Lower leg skin (tissue), 4 donors: Measurements from ENCODE around the gene ITPKC. TPM values are rescaled to one million over a fixed set of nuclear protein-coding genes. Genes with fewer than 3 reads are reported as not detected.

Source experiments
- DNase-seq, 2 donors: peaks; one replicate each; pipeline ENCODE4 v3.0.0-alpha.2; 2019; ENCODE audit warnings: low spot score in 2 of 2
- H3K4me3 ChIP-seq: fragments of 200-600 bp; sonication (generic); 2 replicates; pipeline ENCODE4 v1.5.1; 2017; ENCODE audit warnings: mild to moderate bottlenecking, low read depth; ENCODE audit not compliant: poor library complexity, severe bottlenecking
- POLR2A ChIP-seq, 2 donors: fragments of 450-650 bp; IDR thresholded peaks; one replicate each; pipeline ENCODE4 v1.6.1; 2016 to 2017; ENCODE audit warnings: antibody characterized with exemption in 2 of 2, mild to moderate bottlenecking in 1 of 2, moderate library complexity in 1 of 2
- WGBS, 2 donors: methylation state at CpG; one replicate each; pipeline ENCODE4 v1.1.5; 2018; 5-methylcytosine and 5-hydroxymethylcytosine counted together
- intact Hi-C: fragments of 100-400 bp; cut with DNase I; formaldehyde crosslinking; loops from one replicate; pipeline ENCODE4 v1.15.0; 2023; ENCODE audit warnings: low total_unique reads
- total RNA-seq, 4 donors: library from RNA; depleted of rRNA; stranded (reverse); fragments of >200 nt; gene quantifications; one replicate each; pipeline ENCODE4 v1.1.0, GENCODE V29; 2016
- TF ChIP-seq, protein P1 (sequence below), 3 donors: fragments of 450-650 bp; IDR thresholded peaks; one replicate each; pipeline ENCODE4 v1.5.1; 2016; ENCODE audit warnings: antibody characterized with exemption in 3 of 3, mild to moderate bottlenecking in 3 of 3, moderate library complexity in 2 of 3

The ITPKC gene
- total RNA-seq: 100 to 1,000 TPM in 1 of 4 donors, 10 to 100 TPM in 3; 83.1 to 104 (median 93.6) TPM

DNA sequence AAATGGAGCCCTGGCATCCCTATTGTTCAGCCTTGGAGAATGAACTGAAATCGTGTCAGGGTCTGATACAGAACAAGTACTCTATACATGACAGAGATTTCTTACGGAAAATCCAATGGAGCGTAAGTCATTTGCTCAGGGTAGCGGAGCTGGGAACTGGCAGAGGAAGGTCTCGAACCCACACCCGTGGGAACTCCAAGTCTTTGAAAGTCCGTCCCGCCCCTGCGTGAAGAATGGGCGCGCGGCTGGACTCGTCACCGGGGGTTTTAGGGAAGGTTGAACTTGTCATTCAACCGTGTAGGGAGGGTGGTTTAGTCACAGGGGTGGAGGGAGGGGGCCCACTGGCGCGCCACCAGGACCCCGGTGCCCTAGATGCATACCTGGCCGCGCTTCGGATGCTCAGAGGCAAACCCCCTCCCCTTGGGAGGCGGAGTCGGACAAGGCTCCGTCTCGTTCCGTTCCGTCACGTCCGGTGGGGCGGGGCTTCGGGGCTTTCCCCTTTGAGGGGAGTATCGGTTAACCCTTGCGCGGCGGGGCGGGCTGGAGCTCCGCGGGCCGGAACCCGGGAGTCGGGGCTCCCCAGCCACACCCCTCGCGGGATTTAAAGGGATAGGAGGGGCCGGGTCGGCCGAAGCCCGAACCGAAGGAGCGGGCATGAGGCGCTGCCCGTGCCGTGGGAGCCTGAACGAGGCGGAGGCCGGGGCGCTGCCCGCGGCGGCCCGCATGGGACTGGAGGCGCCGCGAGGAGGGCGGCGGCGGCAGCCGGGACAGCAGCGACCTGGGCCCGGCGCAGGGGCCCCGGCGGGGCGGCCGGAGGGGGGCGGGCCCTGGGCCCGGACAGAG lies at the start of gene ITPKC, which contains the start of gene COQ8B:
TSS of gene ITPKC (plus strand) at position 631 of the 843 bp plus-strand sequence. CDS start at position 655, 24 bp downstream.
TSS of gene COQ8B (minus strand) at position 405 of the 843 bp plus-strand sequence. CDS start 2,254 bp downstream, outside the sequence.
- peak within 1 kb of the TSS; percentile 79 for H3K4me3 ChIP-seq
- intact Hi-C loops: no loop called here
- TF ChIP-seq POLR2A (IDR thresholded peaks at IDR 0.05): peak in 1 of 2 donors; percentile 17
- TF ChIP-seq, protein P1, sequence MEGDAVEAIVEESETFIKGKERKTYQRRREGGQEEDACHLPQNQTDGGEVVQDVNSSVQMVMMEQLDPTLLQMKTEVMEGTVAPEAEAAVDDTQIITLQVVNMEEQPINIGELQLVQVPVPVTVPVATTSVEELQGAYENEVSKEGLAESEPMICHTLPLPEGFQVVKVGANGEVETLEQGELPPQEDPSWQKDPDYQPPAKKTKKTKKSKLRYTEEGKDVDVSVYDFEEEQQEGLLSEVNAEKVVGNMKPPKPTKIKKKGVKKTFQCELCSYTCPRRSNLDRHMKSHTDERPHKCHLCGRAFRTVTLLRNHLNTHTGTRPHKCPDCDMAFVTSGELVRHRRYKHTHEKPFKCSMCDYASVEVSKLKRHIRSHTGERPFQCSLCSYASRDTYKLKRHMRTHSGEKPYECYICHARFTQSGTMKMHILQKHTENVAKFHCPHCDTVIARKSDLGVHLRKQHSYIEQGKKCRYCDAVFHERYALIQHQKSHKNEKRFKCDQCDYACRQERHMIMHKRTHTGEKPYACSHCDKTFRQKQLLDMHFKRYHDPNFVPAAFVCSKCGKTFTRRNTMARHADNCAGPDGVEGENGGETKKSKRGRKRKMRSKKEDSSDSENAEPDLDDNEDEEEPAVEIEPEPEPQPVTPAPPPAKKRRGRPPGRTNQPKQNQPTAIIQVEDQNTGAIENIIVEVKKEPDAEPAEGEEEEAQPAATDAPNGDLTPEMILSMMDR (IDR thresholded peaks at IDR 0.05): no peak
- peak; percentile 99 to 100 for DNase-seq
- 0 to 1% methylated on average over 53 to 57 of the region's 76 CpGs for WGBS, 2 donors

DNA sequence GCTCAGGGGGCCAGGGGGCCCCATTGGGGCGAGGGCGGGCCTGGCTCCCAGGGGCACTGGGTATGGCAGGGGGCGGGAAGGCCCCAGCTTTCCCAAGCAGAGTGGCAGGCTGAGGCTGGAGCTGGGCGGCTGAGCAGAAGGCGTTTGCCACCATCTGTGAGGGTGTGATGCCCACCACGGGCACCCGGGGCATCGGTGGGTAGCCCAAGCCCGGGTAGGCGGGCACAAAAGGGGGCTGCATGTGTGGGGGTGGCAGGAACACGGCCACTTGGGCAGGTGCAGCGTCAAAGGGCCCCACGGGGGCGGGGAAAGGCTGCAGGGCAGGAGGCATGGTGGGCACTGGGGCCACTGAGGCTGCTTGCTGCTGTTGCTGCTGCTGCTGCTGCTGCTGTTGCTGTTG lies 49.3 kb upstream of the ITPKC start:
- 90 to 93% methylated on average over 13 to 14 of the region's 14 CpGs for WGBS, 2 donors

DNA sequence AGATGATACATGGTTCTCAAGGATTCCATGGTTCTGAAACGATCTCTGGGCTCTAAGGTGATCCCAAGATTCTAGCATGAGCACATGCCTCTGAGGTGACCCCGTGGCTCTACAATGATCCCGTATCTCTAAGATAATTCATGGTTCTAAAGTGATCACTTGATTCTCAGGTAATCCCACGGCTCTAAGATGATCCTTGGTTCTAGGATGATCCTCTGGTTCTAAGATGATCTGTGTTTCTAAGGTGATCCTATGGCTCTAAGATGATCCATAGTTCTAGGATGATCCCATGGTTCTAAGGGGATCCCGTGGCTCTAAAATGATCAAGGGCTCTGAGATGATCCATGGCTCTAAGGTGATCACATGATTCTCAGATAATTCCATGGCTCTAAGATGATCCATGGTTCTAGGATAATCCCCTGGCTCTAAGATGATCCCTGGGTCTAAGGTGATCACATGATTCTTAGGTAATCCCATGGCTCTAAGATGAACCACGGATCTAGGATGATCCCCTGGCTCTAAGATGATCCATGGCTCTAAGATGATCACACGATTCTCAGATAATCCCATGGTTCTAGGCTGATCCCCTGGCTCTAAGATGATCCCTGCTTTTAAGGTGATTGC lies 47.8 kb upstream of the ITPKC start:
- 91 to 98% methylated on average over 7 of the region's 7 CpGs for WGBS, 2 donors
- intact Hi-C loops: loop anchor here (10.0 kb wide), 1 partner anchor 306 kb away; no protein-coding TSS in a partner anchor
- DNase-seq: no peak
- H3K4me3 ChIP-seq: no peak overlapping the region
- TF ChIP-seq, protein P1 (IDR thresholded peaks at IDR 0.05): no peak
- TF ChIP-seq POLR2A (IDR thresholded peaks at IDR 0.05): no peak

More for the DNA sequence above, 49.3 kb upstream of the ITPKC start:
- intact Hi-C loops: loop anchor here (10.0 kb wide), 1 partner anchor 307 kb away; no protein-coding TSS in a partner anchor
- TF ChIP-seq POLR2A (IDR thresholded peaks at IDR 0.05): no peak
- TF ChIP-seq, protein P1 (IDR thresholded peaks at IDR 0.05): no peak
- DNase-seq: no peak
- H3K4me3 ChIP-seq: no peak overlapping the region

DNA sequence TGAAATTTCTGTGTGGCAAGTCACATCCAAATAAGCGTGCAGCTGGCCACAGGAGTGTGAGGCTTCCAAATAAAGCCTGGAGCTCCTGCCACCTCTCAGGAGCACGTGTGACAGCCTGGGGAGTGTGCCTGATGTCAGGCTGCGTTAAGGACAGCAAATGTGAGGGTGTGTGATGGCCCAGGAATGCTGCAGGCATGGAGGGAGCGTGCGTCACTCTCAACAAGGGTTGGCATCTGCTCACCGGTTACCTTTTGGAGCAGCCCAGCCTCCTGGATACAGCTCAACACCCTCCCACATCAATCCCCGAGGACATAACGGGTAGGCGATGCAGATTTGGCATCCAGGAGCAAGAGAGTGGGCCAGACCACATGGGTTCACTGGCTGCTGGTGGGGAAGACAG lies 45.5 kb upstream of the ITPKC start:
- H3K4me3 ChIP-seq: no peak overlapping the region
- TF ChIP-seq, protein P1 (IDR thresholded peaks at IDR 0.05): no peak
- TF ChIP-seq POLR2A (IDR thresholded peaks at IDR 0.05): no peak
- DNase-seq: no peak
- intact Hi-C loops: no loop called here
- WGBS, 2 donors: 56% methylated on average over 9 of the region's 9 CpGs

DNA sequence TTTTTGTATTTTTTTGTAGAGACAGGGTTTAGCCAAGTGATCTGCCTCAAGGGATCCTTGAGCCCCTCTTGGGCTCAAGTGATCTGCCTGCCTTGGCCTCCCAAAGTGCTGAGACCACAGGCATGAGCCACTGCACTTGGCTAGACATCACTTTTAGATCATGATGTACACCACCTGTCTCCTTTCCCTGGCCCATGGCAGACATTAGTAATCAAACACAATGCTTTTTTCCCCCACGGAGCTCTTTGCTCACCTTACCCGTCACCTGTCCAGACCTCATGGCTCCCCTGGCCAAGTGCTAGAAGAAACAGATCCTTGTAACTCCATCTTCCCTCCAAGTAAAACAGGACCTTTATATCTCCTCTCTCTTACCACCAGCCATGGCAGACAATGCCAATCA lies 44.9 kb upstream of the ITPKC start:
- TF ChIP-seq, protein P1 (IDR thresholded peaks at IDR 0.05): no peak
- TF ChIP-seq POLR2A (IDR thresholded peaks at IDR 0.05): no peak
- intact Hi-C loops: no loop called here
- WGBS, 2 donors: 82 to 91% methylated on average over 2 of the region's 2 CpGs
- H3K4me3 ChIP-seq: no peak overlapping the region
- DNase-seq: no peak
